Non-pigmented ciliary epithelial cell (primary cell): ENCODE results near the gene ACAD9.
A peak's percentile ranks its signal among the peaks of the same experiment; 100 is the strongest.
"Not testable (repeated sequence)": the region's sequence is repeated elsewhere in the genome, so short reads cannot be mapped to it uniquely, and the experiment has no call there.

Experiments used
- DNase-seq: peaks from one replicate; pipeline ENCODE4 v3.0.0-alpha.2; 2010; ENCODE audit warnings: low read depth

Gene ACAD9

GRCh38 chr3:128879125-128879969 is at the start of gene ACAD9:
ACAD9 (plus strand) TSS chr3:128879620; CDS start chr3:128879692, 72 bp downstream.
- peak; percentile 83 for DNase-seq

- DNase-seq, result not testable (repeated sequence)
Observed at GRCh38 chr3:128829925-128830625, 49.3 kb upstream of the ACAD9 start.

GRCh38 chr3:128830762-128831161 is 48.7 kb upstream of the ACAD9 start:
- DNase-seq, result not testable (repeated sequence)

- DNase-seq, result not testable (repeated sequence)
Observed at GRCh38 chr3:128832979-128833378, 46.4 kb upstream of the ACAD9 start.

GRCh38 chr3:128835096-128835495 is 44.3 kb upstream of the ACAD9 start:
- no peak for DNase-seq

- DNase-seq, result no peak
Observed at GRCh38 chr3:128841926-128842920, 37.2 kb upstream of the ACAD9 start.

GRCh38 chr3:128844502-128844901 is 34.9 kb upstream of the ACAD9 start:
- DNase-seq, result no peak

GRCh38 chr3:128845119-128845777 is 34.2 kb upstream of the ACAD9 start:
- no peak for DNase-seq

- DNase-seq, result no peak
Observed at GRCh38 chr3:128845778-128846485, 33.5 kb upstream of the ACAD9 start.

GRCh38 chr3:128846486-128846891 is 32.9 kb upstream of the ACAD9 start:
- no peak for DNase-seq

GRCh38 chr3:128847666-128848370 is 31.6 kb upstream of the ACAD9 start:
- DNase-seq, result no peak

- DNase-seq, result no peak
Observed at GRCh38 chr3:128848936-128849335, 30.5 kb upstream of the ACAD9 start.

GRCh38 chr3:128849911-128850455 is 29.4 kb upstream of the ACAD9 start:
- no peak for DNase-seq

GRCh38 chr3:128850544-128850943 is 28.9 kb upstream of the ACAD9 start:
- no peak for DNase-seq

GRCh38 chr3:128851601-128852000 is 27.8 kb upstream of the ACAD9 start:
- DNase-seq, result no peak

GRCh38 chr3:128853826-128854225 is 25.6 kb upstream of the ACAD9 start:
- no peak for DNase-seq

GRCh38 chr3:128854475-128854874 is 24.9 kb upstream of the ACAD9 start:
- no peak for DNase-seq

GRCh38 chr3:128855569-128855968 is 23.9 kb upstream of the ACAD9 start:
- DNase-seq, result no peak

GRCh38 chr3:128858167-128858566 is 21.3 kb upstream of the ACAD9 start:
- no peak for DNase-seq

GRCh38 chr3:128859630-128860029 is 19.8 kb upstream of the ACAD9 start:
- DNase-seq, result no peak
